Breast epithelium (tissue), 4 donors: Measurements from ENCODE around the gene H19. TPM values are rescaled to one million over a fixed set of nuclear protein-coding genes. Genes with fewer than 3 reads are reported as not detected.
A peak's percentile ranks its signal among the peaks of the same experiment; 100 is the strongest.

Experiments used
- DNase-seq, 2 donors: peaks; one replicate each; pipeline ENCODE4 v3.0.0-alpha.2; 2019; ENCODE audit warnings: low spot score in 2 of 2
- H3K27ac ChIP-seq, 2 donors: fragments of 200-600 bp; sonication (generic) in 1 of 2; one replicate each; pipeline ENCODE4 v1.5.1; 2016 to 2019; ENCODE audit warnings: mild to moderate bottlenecking in 1 of 2
- H3K27me3 ChIP-seq, 2 donors: fragments of 200-600 bp; sonication (generic) in 1 of 2; one replicate each; pipeline versions ENCODE4 v1.5.1 to v1.6.0; 2017 to 2019; ENCODE audit warnings: control low read depth in 1 of 2, mild to moderate bottlenecking in 1 of 2
- H3K36me3 ChIP-seq: fragments of 200-600 bp; one replicate; pipeline ENCODE4 v1.5.1; 2019
- H3K4me1 ChIP-seq, 2 donors: fragments of 200-600 bp; sonication (generic); one replicate each; pipeline ENCODE4 v1.5.1; 2016 to 2019; ENCODE audit warnings: control low read depth in 1 of 2
- H3K4me3 ChIP-seq, 3 donors: fragments of 200-600 bp; sonication (generic); 1 replicate in 2 of 3; 2 replicates in 1 of 3; pipeline ENCODE4 v1.5.1; 2016 to 2019; ENCODE audit warnings: mild to moderate bottlenecking in 3 of 3, moderate library complexity in 2 of 3
- H3K9me3 ChIP-seq, 2 donors: fragments of 200-600 bp; sonication (generic) in 1 of 2; one replicate each; pipeline ENCODE4 v1.5.1; 2016 to 2019; ENCODE audit warnings: control low read depth in 1 of 2
- POLR2A ChIP-seq: fragments of 450-650 bp; IDR thresholded peaks from one replicate; pipeline ENCODE4 v1.6.1; 2016; ENCODE audit warnings: antibody characterized with exemption, mild to moderate bottlenecking, moderate library complexity
- POLR2AphosphoS5 ChIP-seq, 3 donors: sonication (generic); formaldehyde crosslinking; IDR thresholded peaks; one replicate each; pipeline ENCODE4 v1.6.1; 2017; ENCODE audit warnings: antibody characterized with exemption in 3 of 3
- intact Hi-C: fragments of 100-400 bp; cut with DNase I; formaldehyde crosslinking; loops from one replicate; pipeline ENCODE4 v1.15.1; 2023; ENCODE audit warnings: low total_unique reads
- total RNA-seq, 3 donors: library from RNA; depleted of rRNA; stranded (reverse); fragments of >200 nt; gene quantifications; one replicate each; pipeline ENCODE4 v1.1.0, GENCODE V29; 2016
- TF ChIP-seq, protein P1 (sequence below), 3 donors: fragments of 450-650 bp; IDR thresholded peaks; one replicate each; pipeline ENCODE4 v1.5.1; 2016 to 2017; ENCODE audit warnings: antibody characterized with exemption in 3 of 3, mild to moderate bottlenecking in 3 of 3, moderate library complexity in 3 of 3

The H19 gene
- total RNA-seq, 3 donors from 2014 or later: 37.0 to 209 (median 39.8) TPM

GRCh38 chr11:1975185-1975584, 22.5 kb downstream of the H19 start:
- Histone ChIP-seq H3K27me3 (no peaks in the 10 kb centered on the region), H3K4me3 (no peak overlapping the region)
- TF ChIP-seq POLR2AphosphoS5 (IDR thresholded peaks at IDR 0.05) (no peak), POLR2A (no peak)
- TF ChIP-seq, protein P1, sequence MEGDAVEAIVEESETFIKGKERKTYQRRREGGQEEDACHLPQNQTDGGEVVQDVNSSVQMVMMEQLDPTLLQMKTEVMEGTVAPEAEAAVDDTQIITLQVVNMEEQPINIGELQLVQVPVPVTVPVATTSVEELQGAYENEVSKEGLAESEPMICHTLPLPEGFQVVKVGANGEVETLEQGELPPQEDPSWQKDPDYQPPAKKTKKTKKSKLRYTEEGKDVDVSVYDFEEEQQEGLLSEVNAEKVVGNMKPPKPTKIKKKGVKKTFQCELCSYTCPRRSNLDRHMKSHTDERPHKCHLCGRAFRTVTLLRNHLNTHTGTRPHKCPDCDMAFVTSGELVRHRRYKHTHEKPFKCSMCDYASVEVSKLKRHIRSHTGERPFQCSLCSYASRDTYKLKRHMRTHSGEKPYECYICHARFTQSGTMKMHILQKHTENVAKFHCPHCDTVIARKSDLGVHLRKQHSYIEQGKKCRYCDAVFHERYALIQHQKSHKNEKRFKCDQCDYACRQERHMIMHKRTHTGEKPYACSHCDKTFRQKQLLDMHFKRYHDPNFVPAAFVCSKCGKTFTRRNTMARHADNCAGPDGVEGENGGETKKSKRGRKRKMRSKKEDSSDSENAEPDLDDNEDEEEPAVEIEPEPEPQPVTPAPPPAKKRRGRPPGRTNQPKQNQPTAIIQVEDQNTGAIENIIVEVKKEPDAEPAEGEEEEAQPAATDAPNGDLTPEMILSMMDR (IDR thresholded peaks at IDR 0.05): no peak

DNA sequence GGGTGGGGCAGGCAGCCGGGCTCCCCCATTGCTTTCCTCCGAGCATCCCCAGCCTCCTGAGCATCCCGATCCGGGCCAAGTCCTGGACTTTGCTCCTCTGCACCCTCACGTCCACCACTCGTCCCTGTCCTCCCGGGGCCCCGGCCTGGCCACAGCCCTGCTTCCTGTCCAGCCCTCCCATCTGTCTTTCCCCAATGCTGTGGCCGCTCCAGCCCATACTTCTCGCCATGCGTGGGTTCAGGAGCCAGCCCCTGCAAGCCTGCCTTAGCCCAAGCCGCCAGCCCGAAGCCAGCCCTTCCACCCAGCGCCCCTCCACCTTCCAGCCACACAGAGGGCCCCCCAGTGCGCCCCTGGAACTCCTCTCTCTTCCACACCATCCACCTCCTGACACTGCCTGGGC, 26.7 kb downstream of the H19 start:
- Histone ChIP-seq H3K36me3 (no peaks in the 10 kb centered on the region), H3K27me3 (no peaks in the 10 kb centered on the region), H3K4me1 (no peaks in the 10 kb centered on the region), H3K4me3 (no peak overlapping the region), H3K9me3 (no peaks in the 10 kb centered on the region), H3K27ac (no peak overlapping the region)
- peak in 1 of 2 donors; percentile 34 for DNase-seq
- TF ChIP-seq, protein P1 (IDR thresholded peaks at IDR 0.05): no peak
- no peak for TF ChIP-seq POLR2AphosphoS5 (IDR thresholded peaks at IDR 0.05)
- intact Hi-C loops: no loop called here

More at GRCh38 chr11:1975185-1975584, 22.5 kb downstream of the H19 start:
- DNase-seq: no peak
- Histone ChIP-seq H3K27ac (no peak overlapping the region), H3K4me1 (no peaks in the 10 kb centered on the region), H3K9me3 (no peaks in the 10 kb centered on the region), H3K36me3 (no peaks in the 10 kb centered on the region)
- intact Hi-C loops: no loop called here

- H3K4me1 ChIP-seq: no peaks in the 10 kb centered on the region
- no peaks in the 10 kb centered on the region for H3K27me3 ChIP-seq
- TF ChIP-seq POLR2AphosphoS5 (IDR thresholded peaks at IDR 0.05) (no peak), POLR2A (no peak)
- TF ChIP-seq, protein P1 (IDR thresholded peaks at IDR 0.05): no peak
- no peaks in the 10 kb centered on the region for H3K9me3 ChIP-seq
- DNase-seq: no peak
- no peak overlapping the region for H3K27ac ChIP-seq
- H3K36me3 ChIP-seq: no peaks in the 10 kb centered on the region
- intact Hi-C loops: no loop called here
- no peak overlapping the region for H3K4me3 ChIP-seq
Measured at GRCh38 chr11:1969776-1970175, 27.9 kb downstream of the H19 start.

DNA sequence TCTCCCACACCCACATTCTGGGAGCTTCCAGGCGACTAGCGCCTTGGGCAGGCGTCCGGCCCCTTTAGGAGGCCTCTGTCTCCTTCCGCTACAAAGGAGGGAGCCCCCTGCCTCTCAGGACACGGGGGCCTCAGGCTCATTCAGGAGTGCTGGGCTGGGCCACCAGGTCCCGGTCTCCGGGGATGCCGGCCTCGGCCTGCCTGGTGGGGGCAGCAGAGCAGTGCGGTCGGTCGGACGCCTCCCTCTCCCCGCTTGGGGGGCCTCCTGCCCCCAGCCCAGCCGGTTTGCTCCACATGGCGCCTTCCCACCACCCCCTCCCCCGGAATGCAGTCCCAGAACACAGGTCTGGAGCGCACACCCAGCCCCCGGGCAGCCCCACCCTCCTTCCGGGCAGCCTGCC, 28.6 kb downstream of the H19 start:
- H3K4me1 ChIP-seq: no peaks in the 10 kb centered on the region
- no peaks in the 10 kb centered on the region for H3K36me3 ChIP-seq
- no peak for DNase-seq
- intact Hi-C loops: no loop called here
- H3K9me3 ChIP-seq: no peaks in the 10 kb centered on the region
- no peak overlapping the region for H3K27ac ChIP-seq
- H3K4me3 ChIP-seq: no peak overlapping the region
- no peaks in the 10 kb centered on the region for H3K27me3 ChIP-seq
- TF ChIP-seq, protein P1 (IDR thresholded peaks at IDR 0.05): no peak
- no peak for TF ChIP-seq POLR2AphosphoS5 (IDR thresholded peaks at IDR 0.05)
- TF ChIP-seq POLR2A: no peak

GRCh38 chr11:1968454-1969002, 29.1 kb downstream of the H19 start:
- Histone ChIP-seq H3K27ac (no peak overlapping the region), H3K27me3 (no peaks in the 10 kb centered on the region), H3K36me3 (no peaks in the 10 kb centered on the region), H3K9me3 (no peaks in the 10 kb centered on the region), H3K4me3 (no peak overlapping the region), H3K4me1 (no peaks in the 10 kb centered on the region)
- DNase-seq: peak in 1 of 2 donors; percentile 33
- intact Hi-C loops: no loop called here
- no peak for TF ChIP-seq POLR2AphosphoS5 (IDR thresholded peaks at IDR 0.05)
- no peak for TF ChIP-seq POLR2A
- TF ChIP-seq, protein P1 (IDR thresholded peaks at IDR 0.05): no peak
